Neuron (in vitro differentiated cells): ENCODE measurements around the gene ABHD12B.
A peak's percentile ranks its signal among the peaks of the same experiment; 100 is the strongest.

Source experiments
- H2AFZ ChIP-seq: one replicate; pipeline ENCODE4 v1.6.1; 2013; ENCODE audit warnings: low read depth, mild to moderate bottlenecking, inconsistent platforms, low read length, moderate library complexity
- H3K27me3 ChIP-seq: one replicate; pipeline ENCODE4 v1.6.1; 2013; ENCODE audit warnings: low read length; ENCODE audit not compliant: insufficient read depth
- H3K36me3 ChIP-seq: one replicate; pipeline ENCODE4 v1.6.1; 2013; ENCODE audit warnings: low read length; ENCODE audit not compliant: insufficient read depth
- H3K4me1 ChIP-seq: one replicate; pipeline ENCODE4 v1.6.1; 2013; ENCODE audit warnings: low read length; ENCODE audit not compliant: insufficient read depth
- H3K4me3 ChIP-seq: 2 replicates; pipeline ENCODE4 v1.5.1; 2013; ENCODE audit warnings: mild to moderate bottlenecking, low read length, moderate library complexity
- H3K9me3 ChIP-seq: one replicate; pipeline ENCODE4 v1.6.1; 2013; ENCODE audit warnings: low read length

Gene ABHD12B

DNA sequence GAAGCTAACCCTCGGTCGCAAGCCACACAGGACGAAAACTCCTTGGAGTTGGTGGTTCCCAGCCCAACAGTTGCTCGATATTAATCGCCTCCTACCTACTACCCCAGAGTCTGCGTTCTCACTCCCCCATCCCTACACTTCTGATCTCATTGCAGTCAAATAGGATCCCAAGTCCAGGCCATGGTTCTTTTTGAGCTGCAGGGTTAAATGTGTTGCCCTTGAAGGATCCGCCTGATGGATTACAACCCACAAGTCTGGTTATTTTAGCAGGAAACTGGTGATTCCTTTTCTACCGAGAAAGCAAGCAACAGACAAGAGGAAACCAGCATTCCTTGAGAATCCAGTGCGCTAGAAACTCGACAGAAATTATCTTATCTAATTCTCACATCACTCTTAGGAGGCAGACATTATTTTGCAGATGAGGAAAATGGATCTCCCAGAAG is 40.1 kb upstream of the ABHD12B start:
- Histone ChIP-seq H2AFZ (peak overlapping the region; percentile 70), H3K9me3 (no peaks in the 10 kb centered on the region), H3K27me3 (no peaks in the 10 kb centered on the region), H3K4me3 (peak overlapping the region; percentile 79), H3K4me1 (peaks cover 34% of the 10 kb centered on the region), H3K36me3 (no peaks in the 10 kb centered on the region)

DNA sequence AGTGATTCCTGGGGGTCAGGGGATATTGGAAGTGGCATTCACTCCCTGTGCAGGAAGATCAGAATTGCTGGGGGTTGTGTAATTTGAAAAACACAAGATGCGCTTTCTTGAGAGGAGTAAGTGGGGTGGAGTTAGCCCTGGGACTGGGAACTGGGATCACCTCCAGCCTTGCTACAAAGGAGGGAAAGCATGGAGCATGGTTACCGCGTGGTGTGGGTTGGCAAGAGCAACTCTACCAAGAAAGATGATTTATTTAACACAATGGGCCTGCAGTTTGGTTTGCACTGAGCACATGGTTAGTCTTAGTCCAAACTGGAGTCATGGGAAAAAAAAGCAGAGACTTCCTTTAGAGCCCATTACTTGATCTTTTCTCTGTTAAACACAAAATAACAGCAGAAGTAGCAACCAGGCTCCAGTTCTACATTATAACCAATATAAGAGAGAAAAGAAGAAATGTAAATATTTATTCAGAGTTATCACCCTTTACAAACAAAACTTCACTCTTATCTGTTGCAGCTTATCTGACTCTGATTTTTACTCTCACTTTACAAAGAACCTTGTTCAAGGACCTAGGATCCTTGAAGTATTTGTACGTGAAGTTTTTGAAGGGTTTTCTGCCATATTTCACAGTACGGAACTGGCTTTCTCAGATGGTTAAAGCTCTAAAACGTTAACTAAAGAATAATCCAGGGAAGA is 38.8 kb upstream of the ABHD12B start:
- Histone ChIP-seq H3K27me3 (no peaks in the 10 kb centered on the region), H2AFZ (no peak overlapping the region), H3K4me1 (peaks cover 25% of the 10 kb centered on the region), H3K4me3 (no peak overlapping the region), H3K36me3 (no peaks in the 10 kb centered on the region), H3K9me3 (no peaks in the 10 kb centered on the region)

DNA sequence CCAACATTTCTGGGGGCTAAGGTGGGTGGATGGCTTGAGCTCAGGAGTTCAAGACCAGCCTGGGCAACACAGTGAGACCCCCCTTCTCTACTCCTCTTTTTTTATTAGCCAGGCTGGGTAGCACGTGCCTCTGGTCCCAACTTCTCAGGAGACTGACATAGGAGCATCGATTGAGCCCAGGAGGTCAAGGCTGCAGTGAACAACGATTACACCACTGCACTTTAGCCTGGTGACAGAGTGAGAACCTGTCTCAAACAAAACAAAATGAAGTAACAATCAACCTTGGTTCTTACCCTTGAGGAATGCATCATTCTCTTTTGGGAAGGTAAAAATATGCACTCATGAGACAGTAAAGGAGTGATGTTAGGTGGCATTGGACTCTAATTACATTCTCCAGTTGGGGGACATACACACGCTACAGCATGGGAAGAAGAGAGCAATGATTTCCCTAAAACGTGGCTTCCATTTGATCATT is 37.0 kb upstream of the ABHD12B start:
- Histone ChIP-seq H3K9me3 (no peaks in the 10 kb centered on the region), H3K4me3 (no peak overlapping the region), H2AFZ (no peak overlapping the region), H3K36me3 (no peaks in the 10 kb centered on the region), H3K27me3 (no peaks in the 10 kb centered on the region), H3K4me1 (peaks cover 10% of the 10 kb centered on the region)

DNA sequence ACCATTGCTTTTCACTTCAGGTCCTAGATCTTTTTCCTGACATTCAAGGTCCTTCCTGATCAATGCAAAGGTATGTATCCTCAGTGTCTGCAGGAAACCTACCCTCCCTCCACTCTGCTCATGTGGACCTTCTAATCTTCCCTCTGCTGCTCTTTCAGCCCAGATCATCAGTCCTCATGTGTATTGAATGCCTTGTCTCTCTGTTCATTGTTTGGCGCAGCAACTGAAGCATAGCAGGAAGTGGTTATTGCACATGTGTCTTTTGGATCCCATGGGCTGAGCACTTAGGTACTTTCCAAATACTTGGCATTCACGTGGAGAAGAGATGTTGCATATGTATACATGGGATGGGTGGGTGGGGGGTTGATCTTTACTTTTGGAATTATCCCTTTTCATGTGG is 36.6 kb upstream of the ABHD12B start:
- Histone ChIP-seq H3K4me1 (peaks cover 10% of the 10 kb centered on the region), H2AFZ (no peak overlapping the region)

DNA sequence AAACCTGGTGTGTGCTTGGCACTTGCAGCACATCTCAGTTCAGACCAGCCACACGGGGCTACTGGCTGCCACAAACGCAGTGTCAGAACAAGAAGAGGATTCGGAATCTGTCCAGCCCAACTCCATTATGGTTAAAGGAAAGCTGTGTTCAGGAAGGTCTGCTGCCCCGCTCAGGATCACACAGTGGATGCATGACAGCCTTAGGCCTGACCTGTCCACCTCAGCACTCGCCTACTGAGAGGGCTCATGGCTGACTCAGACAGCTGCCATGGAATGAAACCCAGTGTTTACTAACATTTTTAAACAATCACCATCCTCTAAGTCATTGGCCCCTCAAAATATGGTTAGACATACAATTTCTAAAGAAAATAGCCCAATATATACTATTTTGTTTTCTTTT is 35.3 kb upstream of the ABHD12B start:
- Histone ChIP-seq H2AFZ (no peak overlapping the region), H3K27me3 (no peaks in the 10 kb centered on the region), H3K4me1 (peaks cover 10% of the 10 kb centered on the region), H3K36me3 (no peaks in the 10 kb centered on the region), H3K9me3 (no peaks in the 10 kb centered on the region), H3K4me3 (no peak overlapping the region)

More for the DNA sequence above, 36.6 kb upstream of the ABHD12B start:
- no peaks in the 10 kb centered on the region for H3K36me3 ChIP-seq
- no peak overlapping the region for H3K4me3 ChIP-seq
- H3K9me3 ChIP-seq = no peaks in the 10 kb centered on the region
- no peaks in the 10 kb centered on the region for H3K27me3 ChIP-seq

DNA sequence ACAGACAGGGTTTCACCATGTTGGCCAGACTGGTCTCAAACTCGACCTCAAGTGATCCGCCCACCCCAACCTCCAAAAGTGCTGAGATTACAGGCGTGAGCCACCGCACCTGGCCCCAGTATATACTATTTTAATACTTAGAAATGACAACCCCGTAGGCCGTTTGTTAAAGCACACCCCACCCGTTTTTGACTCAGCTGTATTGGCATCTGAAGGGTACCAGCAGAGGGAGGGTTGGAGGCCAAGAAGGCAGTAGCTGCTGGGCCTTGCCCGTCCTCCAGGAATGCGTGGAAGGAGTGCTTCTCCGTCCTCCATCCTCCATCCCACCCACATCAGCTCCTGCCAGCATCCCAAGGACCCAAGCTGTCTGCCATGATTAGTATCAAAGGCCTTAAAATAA is 34.6 kb upstream of the ABHD12B start:
- H3K4me1 ChIP-seq = peaks cover 3% of the 10 kb centered on the region
- no peak overlapping the region for H3K4me3 ChIP-seq
- H2AFZ ChIP-seq = no peak overlapping the region
- no peaks in the 10 kb centered on the region for H3K36me3 ChIP-seq
- H3K27me3 ChIP-seq = no peaks in the 10 kb centered on the region
- H3K9me3 ChIP-seq = no peaks in the 10 kb centered on the region

DNA sequence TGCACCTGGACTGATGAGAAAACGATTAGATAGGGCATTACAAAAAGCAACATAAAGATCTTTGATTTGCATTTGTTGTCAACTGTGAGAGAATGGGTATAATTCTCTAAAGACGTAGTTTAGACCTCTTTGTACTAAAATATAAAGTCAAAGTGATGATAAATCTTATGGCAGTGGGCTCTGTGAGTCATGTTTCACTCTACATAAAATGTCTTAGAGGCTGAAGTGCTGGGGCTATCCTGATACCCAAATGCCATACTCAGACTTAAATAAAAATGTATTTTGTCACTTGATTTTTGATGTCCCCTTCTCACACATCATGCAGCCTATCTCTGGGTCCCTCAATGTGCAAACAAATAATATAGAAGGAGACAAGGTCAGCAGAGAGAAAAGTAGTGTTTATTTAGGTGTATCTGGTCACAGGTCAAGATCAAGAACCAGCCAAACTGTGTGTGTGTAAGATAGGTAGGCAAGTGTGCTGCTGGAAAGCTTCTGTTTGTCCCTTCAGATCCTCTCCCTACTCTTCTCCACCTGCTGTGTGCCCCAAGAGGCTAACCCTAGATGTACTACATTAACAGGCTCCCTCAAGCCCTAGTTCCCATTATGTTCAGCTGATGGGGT is 33.9 kb upstream of the ABHD12B start:
- H3K9me3 ChIP-seq = no peaks in the 10 kb centered on the region
- H2AFZ ChIP-seq = no peak overlapping the region
- H3K27me3 ChIP-seq = no peaks in the 10 kb centered on the region
- no peaks in the 10 kb centered on the region for H3K4me1 ChIP-seq
- H3K36me3 ChIP-seq = no peaks in the 10 kb centered on the region
- no peak overlapping the region for H3K4me3 ChIP-seq

DNA sequence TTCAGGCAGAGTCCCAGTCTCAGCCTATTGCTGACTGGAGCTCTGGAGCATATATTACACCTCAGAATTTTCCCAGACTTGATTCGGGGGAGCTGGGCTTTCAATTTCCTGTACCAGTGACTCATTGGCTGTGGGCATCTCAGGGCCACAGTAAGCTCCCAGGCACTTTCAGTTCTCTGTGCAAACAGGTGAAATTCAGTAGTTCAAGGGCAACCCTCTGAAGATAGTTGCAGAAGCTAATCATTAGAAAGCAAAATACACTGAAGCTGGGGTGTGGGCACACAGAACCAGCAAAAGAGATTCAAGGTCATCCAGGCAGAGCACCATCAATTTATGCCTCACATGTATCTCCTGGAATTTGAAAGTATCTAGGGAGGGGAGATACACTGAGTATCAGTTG is 32.8 kb upstream of the ABHD12B start:
- Histone ChIP-seq H3K4me3 (no peak overlapping the region), H3K36me3 (no peaks in the 10 kb centered on the region), H2AFZ (no peak overlapping the region), H3K27me3 (no peaks in the 10 kb centered on the region), H3K4me1 (no peaks in the 10 kb centered on the region), H3K9me3 (no peaks in the 10 kb centered on the region)

DNA sequence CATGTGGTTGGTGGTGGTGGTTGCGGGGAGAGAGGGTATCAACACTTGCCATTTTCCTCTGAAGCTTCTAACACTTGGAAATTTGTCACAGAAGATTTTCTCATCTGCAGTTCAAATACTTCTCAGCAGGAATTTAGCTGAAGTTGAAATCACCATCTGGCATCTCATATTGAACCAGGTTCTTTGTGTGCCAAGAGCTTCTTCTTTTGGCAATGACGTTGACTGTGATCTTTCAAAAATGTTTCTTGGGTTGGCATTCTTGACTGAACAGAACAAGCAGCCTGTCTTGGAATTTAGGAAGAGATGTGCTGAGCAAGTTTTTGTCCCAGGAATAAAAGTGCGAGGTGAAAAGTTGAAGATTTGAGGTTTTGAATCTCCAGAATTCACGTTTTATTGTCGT is 32.2 kb upstream of the ABHD12B start:
- Histone ChIP-seq H2AFZ (no peak overlapping the region), H3K27me3 (no peaks in the 10 kb centered on the region), H3K36me3 (no peaks in the 10 kb centered on the region), H3K4me1 (no peaks in the 10 kb centered on the region), H3K4me3 (no peak overlapping the region), H3K9me3 (no peaks in the 10 kb centered on the region)

DNA sequence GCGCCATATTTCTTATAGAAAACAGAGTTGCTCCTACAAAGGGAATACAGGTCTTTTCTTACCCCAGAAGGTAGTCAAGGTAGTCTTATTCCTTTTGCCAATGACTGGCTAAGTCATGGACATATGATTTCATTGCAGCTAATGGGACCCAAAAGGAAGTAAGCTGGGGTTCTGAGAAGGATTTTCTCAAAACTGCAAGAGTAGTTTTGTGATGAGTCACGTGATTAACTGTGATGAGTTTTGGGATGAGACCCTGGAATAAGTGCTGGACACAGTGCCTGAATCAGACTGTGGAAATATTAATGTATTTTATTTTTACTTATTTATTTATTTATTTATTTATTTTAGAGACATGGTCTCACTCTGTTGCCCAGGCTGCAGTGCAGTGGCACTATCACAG is 27.5 kb upstream of the ABHD12B start:
- H3K9me3 ChIP-seq = no peaks in the 10 kb centered on the region
- H3K4me1 ChIP-seq = no peaks in the 10 kb centered on the region
- H3K36me3 ChIP-seq = no peaks in the 10 kb centered on the region
- H3K4me3 ChIP-seq = no peak overlapping the region
- H2AFZ ChIP-seq = no peak overlapping the region
- peaks cover 9% of the 10 kb centered on the region for H3K27me3 ChIP-seq

DNA sequence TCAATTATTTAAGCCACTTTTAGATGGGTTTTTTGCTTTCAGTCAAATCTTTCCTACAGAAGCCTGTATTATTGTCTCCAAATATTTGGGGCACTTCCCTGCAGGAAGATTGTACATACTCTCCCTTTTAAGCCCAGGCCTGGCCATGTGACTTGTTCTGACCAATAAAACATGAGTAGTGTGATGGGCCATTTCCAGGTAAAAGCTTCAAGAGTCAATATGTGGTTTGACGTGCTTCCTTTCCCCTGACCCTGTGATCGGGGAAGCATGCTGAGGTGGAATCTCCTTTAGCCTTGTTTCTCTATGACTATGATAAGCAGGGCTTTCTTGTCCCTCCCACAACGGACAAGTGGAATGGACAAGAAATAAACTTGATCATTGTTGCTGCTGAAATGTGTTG is 26.7 kb upstream of the ABHD12B start:
- Histone ChIP-seq H3K4me3 (no peak overlapping the region), H3K4me1 (no peaks in the 10 kb centered on the region), H2AFZ (no peak overlapping the region), H3K27me3 (peaks cover 9% of the 10 kb centered on the region), H3K36me3 (no peaks in the 10 kb centered on the region), H3K9me3 (no peaks in the 10 kb centered on the region)

DNA sequence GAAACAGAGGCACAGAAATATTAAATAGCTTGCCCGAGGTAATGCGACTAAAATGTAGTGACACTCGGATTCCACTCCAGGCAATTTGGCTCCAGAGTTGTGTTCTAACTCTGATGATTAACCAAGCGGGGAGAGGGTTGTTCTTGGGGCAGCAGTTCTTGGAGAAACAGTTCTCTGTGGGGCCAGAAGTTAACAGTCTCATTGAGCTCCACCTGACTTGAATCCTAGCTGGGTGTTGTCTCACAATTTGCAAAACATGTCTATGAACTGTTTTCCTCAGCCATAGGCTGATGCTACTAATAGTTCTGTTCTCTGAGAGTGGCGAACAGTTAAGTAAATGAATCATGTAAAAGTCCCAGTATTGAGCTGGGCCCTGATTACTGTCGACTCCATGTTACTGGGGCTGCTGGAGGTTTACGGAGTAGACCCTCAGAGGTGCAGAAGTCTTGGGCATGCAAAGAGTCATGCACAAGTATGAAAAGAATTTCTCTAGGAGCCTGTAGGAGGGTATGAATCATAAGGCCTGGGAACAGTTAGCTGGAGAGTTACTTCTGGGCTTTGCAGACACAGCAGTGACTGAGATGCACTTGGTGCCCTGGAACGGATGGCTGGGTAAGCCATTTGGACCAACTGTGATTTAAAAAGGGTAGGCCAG is 25.5 kb upstream of the ABHD12B start:
- Histone ChIP-seq H3K9me3 (no peaks in the 10 kb centered on the region), H3K4me3 (no peak overlapping the region), H3K36me3 (no peaks in the 10 kb centered on the region), H2AFZ (no peak overlapping the region), H3K4me1 (no peaks in the 10 kb centered on the region), H3K27me3 (peaks cover 9% of the 10 kb centered on the region)

DNA sequence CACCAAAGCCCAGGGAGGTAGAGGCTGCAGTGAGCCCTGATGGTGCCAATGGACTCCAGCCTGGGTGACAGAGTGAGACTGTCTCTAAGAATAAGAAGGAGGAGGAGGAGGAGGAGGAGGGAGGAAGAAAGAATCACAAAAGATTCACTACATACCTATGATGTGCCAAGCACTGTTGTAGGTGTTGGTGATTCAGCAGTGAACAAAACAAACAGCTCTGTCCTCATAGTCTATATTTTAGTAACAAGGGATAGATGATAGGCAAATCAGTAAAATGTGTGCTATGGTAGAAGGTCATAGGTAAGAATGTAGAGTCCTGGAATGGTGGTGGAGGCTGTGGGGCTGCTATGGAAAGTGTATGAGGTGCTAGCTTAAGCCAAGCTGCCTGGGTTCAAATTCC is 18.0 kb upstream of the ABHD12B start:
- Histone ChIP-seq H3K36me3 (no peaks in the 10 kb centered on the region), H3K27me3 (peaks cover 3% of the 10 kb centered on the region), H3K4me1 (peaks cover under 1% of the 10 kb centered on the region), H2AFZ (no peak overlapping the region), H3K9me3 (no peaks in the 10 kb centered on the region), H3K4me3 (no peak overlapping the region)
